Astrocyte (in vitro differentiated cells and primary cell): ENCODE measurements around the gene ENOX2. TPM values are rescaled to one million over a fixed set of nuclear protein-coding genes. Genes with fewer than 3 reads are reported as not detected.
A peak's percentile ranks its signal among the peaks of the same experiment; 100 is the strongest.

Source experiments
- DNase-seq: peaks from one replicate; pipeline ENCODE4 v3.0.0-alpha.2; 2010; ENCODE audit warnings: low read depth
- FAIRE-seq: peaks from 2 replicates; lab custom pipeline; 2011; peaks lifted over from hg19 to GRCh38; lab: Jason Lieb, UNC
- H2AFZ ChIP-seq: 2 replicates; pipeline ENCODE4 v1.6.0; 2012; ENCODE audit warnings: low read depth, low read length, inconsistent platforms
- H3K27ac ChIP-seq: 2 replicates; pipeline ENCODE4 v1.5.1; 2011; ENCODE audit warnings: low read depth, low read length, inconsistent platforms
- H3K27me3 ChIP-seq: 2 replicates; pipeline ENCODE4 v1.6.0; 2011; ENCODE audit warnings: low read length, inconsistent platforms; ENCODE audit not compliant: insufficient read depth
- H3K36me3 ChIP-seq: 2 replicates; pipeline ENCODE4 v1.5.1; 2011; ENCODE audit warnings: low read length, inconsistent platforms; ENCODE audit not compliant: insufficient read depth
- H3K4me1 ChIP-seq: 2 replicates; pipeline ENCODE4 v1.5.1; 2011; ENCODE audit warnings: low read length, inconsistent platforms; ENCODE audit not compliant: insufficient read depth
- H3K4me2 ChIP-seq: 2 replicates; pipeline ENCODE4 v1.6.0; 2012; ENCODE audit warnings: low read length, inconsistent platforms
- H3K4me3 ChIP-seq: 2 replicates; pipeline ENCODE4 v1.5.1; 2011; ENCODE audit warnings: low read depth, mild to moderate bottlenecking, low read length, inconsistent platforms; ENCODE audit not compliant: insufficient read depth
- H3K79me2 ChIP-seq: 2 replicates; pipeline ENCODE4 v1.6.0; 2012; ENCODE audit warnings: mild to moderate bottlenecking, low read length, inconsistent platforms; ENCODE audit not compliant: insufficient read depth
- H3K9ac ChIP-seq: 2 replicates; pipeline ENCODE4 v1.6.0; 2012; ENCODE audit warnings: mild to moderate bottlenecking, low read length, inconsistent platforms
- H3K9me3 ChIP-seq: 2 replicates; pipeline ENCODE4 v1.5.1; 2012; ENCODE audit warnings: low read depth, mild to moderate bottlenecking, low read length, inconsistent platforms; ENCODE audit not compliant: insufficient read depth
- H4K20me1 ChIP-seq: 2 replicates; pipeline ENCODE4 v1.6.0; 2012; ENCODE audit warnings: low read length, inconsistent platforms; ENCODE audit not compliant: insufficient read depth
- H3K27ac Mint-ChIP-seq: one replicate; pipeline ENCODE4 v1.8.0; 2021; ENCODE audit warnings: mild to moderate bottlenecking, mixed read lengths; ENCODE audit not compliant: unreplicated experiment
- H3K27me3 Mint-ChIP-seq: one replicate; pipeline ENCODE4 v1.8.0; 2021; ENCODE audit warnings: low read depth, mixed read lengths; ENCODE audit not compliant: unreplicated experiment
- H3K36me3 Mint-ChIP-seq: one replicate; pipeline ENCODE4 v1.8.0; 2021; ENCODE audit warnings: low read depth, mixed read lengths; ENCODE audit not compliant: unreplicated experiment
- H3K4me1 Mint-ChIP-seq: one replicate; pipeline ENCODE4 v1.8.0; 2021; ENCODE audit warnings: low read depth, mixed read lengths; ENCODE audit not compliant: unreplicated experiment
- H3K4me3 Mint-ChIP-seq: one replicate; pipeline ENCODE4 v1.8.0; 2021; ENCODE audit warnings: mild to moderate bottlenecking, moderate library complexity, mixed read lengths; ENCODE audit not compliant: unreplicated experiment
- H3K9me3 Mint-ChIP-seq: one replicate; pipeline ENCODE4 v1.8.0; 2021; ENCODE audit warnings: mild to moderate bottlenecking, mixed read lengths; ENCODE audit not compliant: unreplicated experiment
- EZH2 ChIP-seq: IDR thresholded peaks from 2 replicates; pipeline ENCODE4 v1.6.1; 2012; ENCODE audit warnings: mild to moderate bottlenecking, low read length, inconsistent platforms; ENCODE audit not compliant: insufficient read depth
- total RNA-seq: library from RNA; stranded (reverse); gene quantifications from 2 replicates; pipeline ENCODE4 v1.2.1, GENCODE V29; 2021
- TF ChIP-seq, protein P1 (sequence below): IDR thresholded peaks from 2 replicates; pipeline ENCODE4 v1.5.1; 2011; ENCODE audit warnings: low read depth, mild to moderate bottlenecking, inconsistent platforms, low read length, moderate library complexity; ENCODE audit not compliant: insufficient read depth

ENOX2 gene
- total RNA-seq, 1 donor from 2014 or later = 9.4 TPM

DNA sequence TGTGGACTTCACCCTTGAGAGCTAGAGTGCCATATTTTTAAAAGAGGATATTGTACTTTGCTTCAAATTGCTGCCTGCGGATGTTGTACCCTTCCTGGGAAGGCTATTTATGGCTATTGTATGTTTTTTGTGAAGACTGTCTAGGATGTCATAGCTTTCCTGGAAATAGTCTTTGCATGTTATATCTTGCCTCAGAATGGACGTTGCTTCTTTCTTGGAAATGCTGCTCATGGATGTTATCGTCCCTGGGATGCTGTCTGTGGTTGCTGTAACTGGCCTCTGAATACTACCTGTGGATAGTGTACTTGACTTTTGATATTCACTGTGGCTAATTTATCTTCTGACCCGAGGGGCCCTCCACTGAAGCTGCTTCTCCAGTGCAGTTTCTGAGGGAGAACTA, 146.8 kb downstream of the ENOX2 start:
- peak; percentile 58 for FAIRE-seq
- H3K36me3 ChIP-seq = no peaks in the 10 kb centered on the region
- no peak overlapping the region for H3K4me3 ChIP-seq
- H3K27me3 ChIP-seq = no peaks in the 10 kb centered on the region
- H3K27ac ChIP-seq = no peak overlapping the region
- no peak for TF ChIP-seq EZH2
- TF ChIP-seq, protein P1, sequence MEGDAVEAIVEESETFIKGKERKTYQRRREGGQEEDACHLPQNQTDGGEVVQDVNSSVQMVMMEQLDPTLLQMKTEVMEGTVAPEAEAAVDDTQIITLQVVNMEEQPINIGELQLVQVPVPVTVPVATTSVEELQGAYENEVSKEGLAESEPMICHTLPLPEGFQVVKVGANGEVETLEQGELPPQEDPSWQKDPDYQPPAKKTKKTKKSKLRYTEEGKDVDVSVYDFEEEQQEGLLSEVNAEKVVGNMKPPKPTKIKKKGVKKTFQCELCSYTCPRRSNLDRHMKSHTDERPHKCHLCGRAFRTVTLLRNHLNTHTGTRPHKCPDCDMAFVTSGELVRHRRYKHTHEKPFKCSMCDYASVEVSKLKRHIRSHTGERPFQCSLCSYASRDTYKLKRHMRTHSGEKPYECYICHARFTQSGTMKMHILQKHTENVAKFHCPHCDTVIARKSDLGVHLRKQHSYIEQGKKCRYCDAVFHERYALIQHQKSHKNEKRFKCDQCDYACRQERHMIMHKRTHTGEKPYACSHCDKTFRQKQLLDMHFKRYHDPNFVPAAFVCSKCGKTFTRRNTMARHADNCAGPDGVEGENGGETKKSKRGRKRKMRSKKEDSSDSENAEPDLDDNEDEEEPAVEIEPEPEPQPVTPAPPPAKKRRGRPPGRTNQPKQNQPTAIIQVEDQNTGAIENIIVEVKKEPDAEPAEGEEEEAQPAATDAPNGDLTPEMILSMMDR = no peak
- H3K79me2 ChIP-seq = no peaks in the 10 kb centered on the region
- Mint-ChIP-seq H3K4me3 (no peak overlapping the region), H3K4me1 (no peaks in the 10 kb centered on the region), H3K27ac (no peak overlapping the region), H3K36me3 (no peaks in the 10 kb centered on the region), H3K9me3 (no peaks in the 10 kb centered on the region), H3K27me3 (no peaks in the 10 kb centered on the region)
- H3K4me2 ChIP-seq = no peak overlapping the region
- DNase-seq = no peak
- no peaks in the 10 kb centered on the region for H3K4me1 ChIP-seq
- H2AFZ ChIP-seq = no peak overlapping the region
- H4K20me1 ChIP-seq = no peaks in the 10 kb centered on the region
- H3K9ac ChIP-seq = no peak overlapping the region
- H3K9me3 ChIP-seq = no peaks in the 10 kb centered on the region

DNA sequence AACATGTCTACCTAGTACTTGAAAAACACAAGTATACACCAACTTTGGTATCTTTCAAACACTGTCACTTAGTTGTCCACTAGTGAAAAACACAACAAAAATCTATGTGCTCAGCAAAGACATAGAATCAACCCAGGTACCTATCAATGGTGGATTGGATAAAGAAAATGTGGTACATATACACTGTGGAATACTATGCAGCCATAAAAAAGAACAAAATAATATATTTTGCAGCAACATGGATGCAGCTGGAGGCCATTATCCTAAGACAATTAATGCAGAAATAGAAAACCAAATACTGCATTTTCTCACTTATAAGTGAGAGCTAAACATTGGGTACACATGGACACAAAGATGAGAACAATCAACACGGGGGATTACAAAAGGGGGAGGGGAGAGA, 148.7 kb downstream of the ENOX2 start:
- no peak overlapping the region for H2AFZ ChIP-seq
- H3K4me3 ChIP-seq = no peak overlapping the region
- H3K4me2 ChIP-seq = no peak overlapping the region
- Mint-ChIP-seq H3K4me3 (no peak overlapping the region), H3K9me3 (no peaks in the 10 kb centered on the region), H3K27me3 (no peaks in the 10 kb centered on the region), H3K27ac (no peak overlapping the region), H3K36me3 (no peaks in the 10 kb centered on the region), H3K4me1 (no peaks in the 10 kb centered on the region)
- no peak overlapping the region for H3K9ac ChIP-seq
- no peaks in the 10 kb centered on the region for H3K9me3 ChIP-seq
- FAIRE-seq (peak; percentile 86), DNase-seq (no peak)
- H3K27ac ChIP-seq = no peak overlapping the region
- no peaks in the 10 kb centered on the region for H3K79me2 ChIP-seq
- TF ChIP-seq, protein P1 = no peak
- TF ChIP-seq EZH2 = no peak
- no peaks in the 10 kb centered on the region for H3K4me1 ChIP-seq
- H3K27me3 ChIP-seq = no peaks in the 10 kb centered on the region
- no peaks in the 10 kb centered on the region for H4K20me1 ChIP-seq
- H3K36me3 ChIP-seq = no peaks in the 10 kb centered on the region

DNA sequence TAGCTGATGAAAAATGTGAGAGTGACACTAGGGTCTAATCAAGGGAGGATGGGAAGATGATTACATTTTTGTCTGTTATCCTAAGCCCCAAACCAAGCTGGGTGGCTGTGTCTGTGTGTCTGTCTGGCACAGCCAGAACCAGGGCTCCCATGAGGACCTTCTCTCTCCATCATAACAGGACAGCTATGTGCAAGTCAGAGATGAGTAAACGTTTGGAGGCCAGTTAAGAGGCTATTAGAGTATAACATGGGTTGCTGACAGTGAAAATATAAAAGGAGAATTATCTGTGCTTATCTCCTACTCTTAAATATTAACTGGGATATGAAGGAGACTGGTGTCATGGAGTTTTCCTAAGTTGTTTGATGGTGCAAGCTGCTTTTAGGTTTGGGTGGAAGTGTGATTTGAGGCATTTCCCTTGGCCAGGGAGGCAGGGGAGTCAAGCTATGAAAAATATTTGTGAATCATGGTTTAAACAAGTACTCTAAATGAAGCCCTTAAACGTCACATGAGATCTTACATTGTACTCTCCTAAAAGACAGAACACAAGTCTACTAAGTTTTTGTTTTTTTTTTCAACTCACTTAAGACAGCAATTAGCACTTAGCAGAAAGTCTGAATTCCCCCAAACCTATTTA, 156.2 kb downstream of the ENOX2 start:
- H3K4me3 Mint-ChIP-seq = no peak overlapping the region
- Histone ChIP-seq H4K20me1 (no peaks in the 10 kb centered on the region), H3K79me2 (no peaks in the 10 kb centered on the region), H3K27me3 (no peaks in the 10 kb centered on the region), H2AFZ (no peak overlapping the region), H3K36me3 (no peaks in the 10 kb centered on the region), H3K27ac (no peak overlapping the region), H3K4me1 (no peaks in the 10 kb centered on the region), H3K4me2 (no peak overlapping the region), H3K9me3 (no peaks in the 10 kb centered on the region), H3K9ac (no peak overlapping the region), H3K4me3 (no peak overlapping the region)
- H3K27me3 Mint-ChIP-seq = no peaks in the 10 kb centered on the region
- H3K36me3 Mint-ChIP-seq = no peaks in the 10 kb centered on the region
- peak; percentile 35 for DNase-seq
- peak; percentile 92 for FAIRE-seq
- no peaks in the 10 kb centered on the region for H3K9me3 Mint-ChIP-seq
- H3K4me1 Mint-ChIP-seq = peaks cover 11% of the 10 kb centered on the region
- peak overlapping the region; percentile 41 for H3K27ac Mint-ChIP-seq
- TF ChIP-seq EZH2 = no peak
- TF ChIP-seq, protein P1 = no peak
